Activated CD4-positive, alpha-beta T cell treated with anti-CD3 and anti-CD28 coated beads, Interleukin-10, Interleukin-2, amounts not matched to agents 100 ng/mL and 50 ng/mL, durations not matched to agents 16 hours and 8 hours (primary cell): ENCODE data around the gene F2.
"Not testable (repeated sequence)": the region's sequence is repeated elsewhere in the genome, so short reads cannot be mapped to it uniquely, and the experiment has no call there.

Source experiments
- DNase-seq: peaks from one replicate; pipeline ENCODE4 v3.0.0-alpha.2; 2020

F2 gene

GRCh38 chr11:46686886-46687795 is 31.9 kb upstream of the F2 start:
- no peak for DNase-seq

- DNase-seq = no peak
These were observed 28.3 kb upstream of the F2 start for GRCh38 chr11:46690702-46691101.

GRCh38 chr11:46692450-46692849 is 26.6 kb upstream of the F2 start:
- no peak for DNase-seq

- no peak for DNase-seq
These were observed 25.4 kb upstream of the F2 start for GRCh38 chr11:46693597-46694012.

- DNase-seq = no peak
These were observed 24.9 kb upstream of the F2 start for GRCh38 chr11:46694072-46694471.

- DNase-seq = no peak
These were observed 24.4 kb upstream of the F2 start for GRCh38 chr11:46694607-46695006.

GRCh38 chr11:46695345-46696211 is 23.4 kb upstream of the F2 start:
- DNase-seq = no peak

- no peak for DNase-seq
These were observed 22.8 kb upstream of the F2 start for GRCh38 chr11:46696212-46696558.

- DNase-seq = no peak
These were observed 21.7 kb upstream of the F2 start for GRCh38 chr11:46697303-46697702.

- no peak for DNase-seq
These were observed 21.3 kb upstream of the F2 start for GRCh38 chr11:46697723-46698122.

- DNase-seq = no peak
These were observed 20.4 kb upstream of the F2 start for GRCh38 chr11:46698597-46698996.

- peak; percentile 99 for DNase-seq
These were observed 18.6 kb upstream of the F2 start, which contains the start of the genes ARHGAP1 and ZNF408 for GRCh38 chr11:46700241-46701077. ARHGAP1 (minus strand) TSS chr11:46700619; CDS start chr11:46696107, 4,512 bp downstream. ZNF408 (plus strand) TSS chr11:46701031; CDS start chr11:46701048, 17 bp downstream.

GRCh38 chr11:46701078-46701654 is 17.8 kb upstream of the F2 start:
- DNase-seq = no peak

- no peak for DNase-seq
These were observed 13.8 kb upstream of the F2 start for GRCh38 chr11:46705070-46705688.

GRCh38 chr11:46706886-46707285 is 12.1 kb upstream of the F2 start:
- no peak for DNase-seq

- not testable (repeated sequence) for DNase-seq
These were observed 9.7 kb upstream of the F2 start for GRCh38 chr11:46709351-46709750.

GRCh38 chr11:46710821-46711269 is 8.2 kb upstream of the F2 start:
- no peak for DNase-seq

GRCh38 chr11:46711303-46711702 is 7.7 kb upstream of the F2 start:
- DNase-seq = no peak

GRCh38 chr11:46712874-46713576 is 6.0 kb upstream of the F2 start:
- no peak for DNase-seq

GRCh38 chr11:46717825-46718154 is 1.2 kb upstream of the F2 start:
- DNase-seq = not testable (repeated sequence)
